K562 (cell line): ENCODE data around the gene HMGCLL1. TPM values are rescaled to one million over a fixed set of nuclear protein-coding genes. Genes with fewer than 3 reads are reported as not detected.

ENCODE experiments used
- ADNP ChIP-seq: fragments of 200-800 bp; sonication (Bioruptor generic); IDR thresholded peaks from 2 replicates; pipeline ENCODE4 v1.6.1; 2016; ENCODE audit warnings: missing genetic modification characterization, missing compliant biosample characterization
- ZNF609 ChIP-seq: sonication (generic); formaldehyde crosslinking; IDR thresholded peaks from 2 replicates; pipeline ENCODE4 v1.8.1; 2023; ENCODE audit warnings: missing genetic modification reagents, mild to moderate bottlenecking, borderline replicate concordance
- polyA plus RNA-seq, 8 experiments: library from polyadenylated mRNA; depleted of rRNA in 4 of 8; stranded (reverse) in 5 of 8; unstranded in 3 of 8; fragments of >200 nt; fragmentation: Nextera tagmentation in 2 of 8; fragmentation: Illumina TruSeq in 1 of 8; extraction: Ambion mirVana in 2 of 8; extraction: Trizol in 1 of 8; gene quantifications; 2 replicates each; pipeline versions ENCODE4 v1.2.1 to v1.2.3, GENCODE V29; 2011 to 2014; ENCODE audit warnings: inconsistent platforms in 1 of 8, missing spikeins in 1 of 8
- total RNA-seq, 7 experiments: library from RNA; depleted of rRNA in 6 of 7; stranded (reverse); fragments of >200 nt in 6 of 7; fragmentation: Illumina TruSeq in 2 of 7; extraction: Trizol in 2 of 7; gene quantifications; 2 replicates each; pipeline versions ENCODE4 v1.2.1 to v1.2.3, GENCODE V29; 2011 to 2021; ENCODE audit warnings: low replicate concordance in 1 of 7
- TF ChIP-seq, protein P1 (sequence below): fragments of 250-450 bp; sonication (Bioruptor Pico); IDR thresholded peaks from 2 replicates; pipeline ENCODE4 v1.4.0; 2020; ENCODE audit warnings: mild to moderate bottlenecking, moderate library complexity, borderline replicate concordance

HMGCLL1 gene
- total and polyA plus RNA-seq, 9 of the 15 experiments (the other 6 are each of a cell fraction or from before 2014, with no cell fraction given), result not detected

DNA sequence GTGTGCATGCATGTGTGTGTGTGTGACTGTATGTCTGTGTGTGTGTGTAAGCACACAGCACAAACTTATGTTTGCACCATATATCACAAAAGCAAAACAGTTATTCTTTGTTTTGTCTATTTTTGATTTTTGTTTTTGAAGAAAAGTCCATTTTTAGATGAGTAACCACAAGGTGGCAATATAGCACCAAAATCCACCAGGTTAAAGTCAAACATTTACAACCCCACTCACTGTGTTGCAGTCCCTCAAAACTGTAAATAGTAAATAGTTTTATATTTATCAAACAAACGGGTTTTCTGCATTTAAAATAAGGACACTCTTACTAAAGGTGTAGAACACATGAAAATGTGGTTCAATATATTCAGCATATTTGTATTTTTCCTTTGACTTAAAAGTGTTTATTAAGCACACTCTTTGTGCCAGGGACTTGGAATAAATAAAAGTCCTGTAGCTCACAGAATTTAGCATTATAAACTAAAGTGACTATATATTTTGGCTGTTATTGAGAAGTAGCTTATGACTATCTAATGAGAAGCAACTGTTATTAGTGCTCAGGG is 133.3 kb downstream of the HMGCLL1 start (continued):
- TF ChIP-seq, protein P1, sequence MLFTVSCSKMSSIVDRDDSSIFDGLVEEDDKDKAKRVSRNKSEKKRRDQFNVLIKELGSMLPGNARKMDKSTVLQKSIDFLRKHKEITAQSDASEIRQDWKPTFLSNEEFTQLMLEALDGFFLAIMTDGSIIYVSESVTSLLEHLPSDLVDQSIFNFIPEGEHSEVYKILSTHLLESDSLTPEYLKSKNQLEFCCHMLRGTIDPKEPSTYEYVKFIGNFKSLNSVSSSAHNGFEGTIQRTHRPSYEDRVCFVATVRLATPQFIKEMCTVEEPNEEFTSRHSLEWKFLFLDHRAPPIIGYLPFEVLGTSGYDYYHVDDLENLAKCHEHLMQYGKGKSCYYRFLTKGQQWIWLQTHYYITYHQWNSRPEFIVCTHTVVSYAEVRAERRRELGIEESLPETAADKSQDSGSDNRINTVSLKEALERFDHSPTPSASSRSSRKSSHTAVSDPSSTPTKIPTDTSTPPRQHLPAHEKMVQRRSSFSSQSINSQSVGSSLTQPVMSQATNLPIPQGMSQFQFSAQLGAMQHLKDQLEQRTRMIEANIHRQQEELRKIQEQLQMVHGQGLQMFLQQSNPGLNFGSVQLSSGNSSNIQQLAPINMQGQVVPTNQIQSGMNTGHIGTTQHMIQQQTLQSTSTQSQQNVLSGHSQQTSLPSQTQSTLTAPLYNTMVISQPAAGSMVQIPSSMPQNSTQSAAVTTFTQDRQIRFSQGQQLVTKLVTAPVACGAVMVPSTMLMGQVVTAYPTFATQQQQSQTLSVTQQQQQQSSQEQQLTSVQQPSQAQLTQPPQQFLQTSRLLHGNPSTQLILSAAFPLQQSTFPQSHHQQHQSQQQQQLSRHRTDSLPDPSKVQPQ (CRISPR knock-in tag), result no peak
- TF ChIP-seq ADNP (tag) (no peak), ZNF609 (CRISPR knock-in tag) (no peak)
